Measurements from ENCODE around the gene CHST2.

- TF ChIP-seq CTCF (conservative IDR thresholded peaks at IDR 0.05 in 1 of 2, IDR thresholded peaks at IDR 0.05 in 1 of 2; ENCODE audit: extremely low read depth in 1 of 2, insufficient read depth in 1 of 2, low read depth in 1 of 2, low read length in 2 of 2) (no peak), EZH2 (IDR thresholded peaks at IDR 0.05; ENCODE audit: borderline replicate concordance, low read length) (no peak)
These were observed 17.7 kb upstream of the CHST2 start for GRCh38 chr3:143101792-143102381.

Data from mammary epithelial cell (primary cell).